ENCODE results near the gene PALM3.
"Not testable (repeated sequence)": the region's sequence is repeated elsewhere in the genome, so short reads cannot be mapped to it uniquely, and the experiment has no call there.

PALM3 gene

GRCh38 chr19:14058182-14059092, 3.4 kb downstream of the PALM3 start:
- DNase-seq: no peak

GRCh38 chr19:14056741-14057356, 5.0 kb downstream of the PALM3 start:
- DNase-seq: no peak

- no peak for DNase-seq
Observed at GRCh38 chr19:14056069-14056666, 5.7 kb downstream of the PALM3 start.

- DNase-seq: no peak
Observed at GRCh38 chr19:14055396-14055795, 6.5 kb downstream of the PALM3 start.

- no peak for DNase-seq
Observed at GRCh38 chr19:14054721-14055120, 7.2 kb downstream of the PALM3 start.

GRCh38 chr19:14054099-14054498, 7.8 kb downstream of the PALM3 start:
- no peak for DNase-seq

GRCh38 chr19:14053500-14053899, 8.4 kb downstream of the PALM3 start:
- DNase-seq: no peak

- DNase-seq: no peak
Observed at GRCh38 chr19:14053032-14053431, 8.8 kb downstream of the PALM3 start.

GRCh38 chr19:14052470-14052869, 9.4 kb downstream of the PALM3 start:
- no peak for DNase-seq

GRCh38 chr19:14051980-14052379, 9.9 kb downstream of the PALM3 start:
- DNase-seq: no peak

- not testable (repeated sequence) for DNase-seq
Observed at GRCh38 chr19:14050961-14051360, 10.9 kb downstream of the PALM3 start.

GRCh38 chr19:14050512-14050911, 11.4 kb downstream of the PALM3 start:
- DNase-seq: no peak

GRCh38 chr19:14048443-14049153, 13.3 kb downstream of the PALM3 start:
- DNase-seq: peak; percentile 92

- DNase-seq: not testable (repeated sequence)
Observed at GRCh38 chr19:14047866-14048265, 14.0 kb downstream of the PALM3 start.

GRCh38 chr19:14042659-14043608, 18.9 kb downstream of the PALM3 start:
- DNase-seq: not testable (repeated sequence)

- no peak for DNase-seq
Observed at GRCh38 chr19:14039181-14039580, 22.7 kb downstream of the PALM3 start.

GRCh38 chr19:14035706-14036105, 26.2 kb downstream of the PALM3 start:
- no peak for DNase-seq

- DNase-seq: not testable (repeated sequence)
Observed at GRCh38 chr19:14035159-14035558, 26.7 kb downstream of the PALM3 start.

- no peak for DNase-seq
Observed at GRCh38 chr19:14033946-14034345, 27.9 kb downstream of the PALM3 start.

- DNase-seq: peak; percentile 86
Observed at GRCh38 chr19:14031719-14032480, 30.0 kb downstream of the PALM3 start, which contains the start of gene IL27RA. Gene IL27RA, plus strand, starts transcription at chr19:14031762. Its CDS starts 111 bp downstream, at chr19:14031873.

Measured in activated CD8-positive, alpha-beta memory T cell treated with anti-CD3 and anti-CD28 coated beads, Interleukin-2, amount 50 U/mL, for 48 hours (primary cell).